ENCODE measurements around the gene UBE2E3.

DNA sequence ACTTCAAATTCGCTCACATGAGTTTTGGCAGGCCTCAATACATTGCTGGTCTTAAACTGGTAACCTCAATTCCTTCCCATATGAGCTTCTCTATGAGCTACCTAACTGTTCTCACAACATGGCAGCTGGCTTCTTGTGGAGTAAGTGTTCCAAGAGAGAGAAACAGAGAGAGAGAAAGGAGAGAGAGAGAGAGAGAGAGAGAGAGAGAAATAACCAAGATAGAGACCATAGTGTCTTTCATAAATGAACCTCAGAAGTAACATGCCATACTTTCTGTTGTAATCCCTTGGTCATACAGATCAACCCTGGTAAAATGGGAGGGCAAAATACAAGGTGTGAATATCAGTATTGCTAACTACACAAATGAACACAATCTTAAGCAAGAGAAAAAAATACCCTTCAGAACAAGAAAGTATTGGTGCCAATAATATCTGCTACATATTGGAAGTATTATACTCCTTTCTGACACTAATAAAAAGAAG lies 33.2 kb upstream of the UBE2E3 start:
- TF ChIP-seq, protein P1, sequence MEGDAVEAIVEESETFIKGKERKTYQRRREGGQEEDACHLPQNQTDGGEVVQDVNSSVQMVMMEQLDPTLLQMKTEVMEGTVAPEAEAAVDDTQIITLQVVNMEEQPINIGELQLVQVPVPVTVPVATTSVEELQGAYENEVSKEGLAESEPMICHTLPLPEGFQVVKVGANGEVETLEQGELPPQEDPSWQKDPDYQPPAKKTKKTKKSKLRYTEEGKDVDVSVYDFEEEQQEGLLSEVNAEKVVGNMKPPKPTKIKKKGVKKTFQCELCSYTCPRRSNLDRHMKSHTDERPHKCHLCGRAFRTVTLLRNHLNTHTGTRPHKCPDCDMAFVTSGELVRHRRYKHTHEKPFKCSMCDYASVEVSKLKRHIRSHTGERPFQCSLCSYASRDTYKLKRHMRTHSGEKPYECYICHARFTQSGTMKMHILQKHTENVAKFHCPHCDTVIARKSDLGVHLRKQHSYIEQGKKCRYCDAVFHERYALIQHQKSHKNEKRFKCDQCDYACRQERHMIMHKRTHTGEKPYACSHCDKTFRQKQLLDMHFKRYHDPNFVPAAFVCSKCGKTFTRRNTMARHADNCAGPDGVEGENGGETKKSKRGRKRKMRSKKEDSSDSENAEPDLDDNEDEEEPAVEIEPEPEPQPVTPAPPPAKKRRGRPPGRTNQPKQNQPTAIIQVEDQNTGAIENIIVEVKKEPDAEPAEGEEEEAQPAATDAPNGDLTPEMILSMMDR (IDR thresholded peaks at IDR 0.05): no peak
- TF ChIP-seq ZFX (IDR thresholded peaks at IDR 0.05; ENCODE audit: borderline replicate concordance): no peak

Data from 22Rv1 (cell line).